Activated B cell treated with CpG ODN at 0.5 μM for 24 hours (primary cell): ENCODE results near the gene AMPD2. TPM values are rescaled to one million over a fixed set of nuclear protein-coding genes. Genes with fewer than 3 reads are reported as not detected.

Experiments
- ATAC-seq: fragments of 200-7000 bp; cut with Tn5 transposase; one replicate; pipeline ENCODE4 v1.10.0; 2021; ENCODE audit warnings: low read depth, mild to moderate bottlenecking, moderate library complexity
- CTCF ChIA-PET: fragments of 350-600 bp; sonication (Branson Sonifier 250); formaldehyde crosslinking; loops from one replicate; lab custom pipeline; 2021; ENCODE audit warnings: antibody characterized with exemption; lab: Charles Lee
- POLR2A ChIA-PET: fragments of 350-600 bp; sonication (Branson Sonifier 250); formaldehyde crosslinking; loops from one replicate; lab custom pipeline; 2021; ENCODE audit warnings: antibody characterized with exemption; lab: Charles Lee
- DNase-seq: peaks from one replicate; pipeline ENCODE4 v3.0.0; 2022
- H3K27ac Mint-ChIP-seq: one replicate; pipeline ENCODE4 v1.8.0; 2020; ENCODE audit warnings: mixed read lengths
- H3K27me3 Mint-ChIP-seq: one replicate; pipeline ENCODE4 v1.8.0; 2021; ENCODE audit warnings: mixed read lengths
- H3K36me3 Mint-ChIP-seq: one replicate; pipeline ENCODE4 v1.8.0; 2021; ENCODE audit warnings: low read depth, mixed read lengths
- H3K4me1 Mint-ChIP-seq: one replicate; pipeline ENCODE4 v1.8.0; 2021; ENCODE audit warnings: mixed read lengths
- H3K4me3 Mint-ChIP-seq: one replicate; pipeline ENCODE4 v1.8.0; 2020; ENCODE audit warnings: mild to moderate bottlenecking, mixed read lengths
- H3K9me3 Mint-ChIP-seq: one replicate; pipeline ENCODE4 v1.8.0; 2020; ENCODE audit warnings: mixed read lengths
- CTCF ChIP-seq: fragments of 200-600 bp; IDR thresholded peaks from one replicate; pipeline ENCODE4 v1.8.0; 2022; ENCODE audit warnings: antibody characterized with exemption, mild to moderate bottlenecking
- intact Hi-C: fragments of 100-400 bp; cut with micrococcal nuclease; formaldehyde crosslinking; loops from one replicate; pipeline ENCODE4 v1.15.1; 2024
- total RNA-seq: library from RNA; stranded (reverse); gene quantifications from 2 replicates; pipeline ENCODE4 v1.2.3, GENCODE V29; 2022

Gene AMPD2
- total RNA-seq, 1 donor from 2014 or later, result 64.9 TPM

GRCh38 chr1:109582021-109582420, 37.6 kb upstream of the AMPD2 start:
- Mint-ChIP-seq H3K27ac (no peak overlapping the region), H3K36me3 (peaks cover 72% of the 10 kb centered on the region), H3K9me3 (no peaks in the 10 kb centered on the region), H3K4me1 (no peaks in the 10 kb centered on the region), H3K4me3 (no peak overlapping the region), H3K27me3 (no peaks in the 10 kb centered on the region)
- no peak for DNase-seq
- no peak for ATAC-seq
- intact Hi-C loops, result no loop called here
- TF ChIP-seq CTCF, result no peak
- POLR2A ChIA-PET, result no interaction called here
- CTCF ChIA-PET, result no interaction called here

GRCh38 chr1:109584766-109585165, 34.9 kb upstream of the AMPD2 start:
- no peak for DNase-seq
- no peak overlapping the region for H3K4me3 Mint-ChIP-seq
- ChIA-PET POLR2A (no interaction called here), CTCF (no interaction called here)
- peaks cover 84% of the 10 kb centered on the region for H3K36me3 Mint-ChIP-seq
- H3K27me3 Mint-ChIP-seq, result no peaks in the 10 kb centered on the region
- no peaks in the 10 kb centered on the region for H3K9me3 Mint-ChIP-seq
- no peak for TF ChIP-seq CTCF
- no peak overlapping the region for H3K27ac Mint-ChIP-seq
- no peak for ATAC-seq
- intact Hi-C loops, result loop anchor here (2.0 kb wide), 2 partner anchors 14 to 16 kb away; no protein-coding TSS in a partner anchor
- H3K4me1 Mint-ChIP-seq, result no peaks in the 10 kb centered on the region

GRCh38 chr1:109586055-109586454, 33.6 kb upstream of the AMPD2 start:
- Mint-ChIP-seq H3K9me3 (no peaks in the 10 kb centered on the region), H3K27me3 (no peaks in the 10 kb centered on the region), H3K27ac (no peak overlapping the region), H3K4me1 (no peaks in the 10 kb centered on the region), H3K36me3 (peaks cover 83% of the 10 kb centered on the region), H3K4me3 (no peak overlapping the region)
- intact Hi-C loops, result no loop called here
- TF ChIP-seq CTCF, result no peak
- ChIA-PET POLR2A (interaction anchor here (0.5 kb wide), 1 partner anchor 101 kb away, joined by 4 read pairs; no protein-coding TSS in a partner anchor), CTCF (no interaction called here)
- ATAC-seq, result no peak
- no peak for DNase-seq

- ATAC-seq, result no peak
- Mint-ChIP-seq H3K27ac (no peak overlapping the region), H3K9me3 (no peaks in the 10 kb centered on the region), H3K36me3 (peaks cover 86% of the 10 kb centered on the region), H3K27me3 (no peaks in the 10 kb centered on the region), H3K4me3 (no peak overlapping the region), H3K4me1 (no peaks in the 10 kb centered on the region)
- intact Hi-C loops, result no loop called here
- CTCF ChIA-PET, result no interaction called here
- POLR2A ChIA-PET, result no interaction called here
- TF ChIP-seq CTCF, result no peak
- DNase-seq, result no peak
Measured at GRCh38 chr1:109589177-109589576, 30.5 kb upstream of the AMPD2 start.

- DNase-seq (no peak), ATAC-seq (no peak)
- H3K4me1 Mint-ChIP-seq, result no peaks in the 10 kb centered on the region
- H3K36me3 Mint-ChIP-seq, result peaks cover 83% of the 10 kb centered on the region
- H3K4me3 Mint-ChIP-seq, result no peak overlapping the region
- no peak overlapping the region for H3K27ac Mint-ChIP-seq
- H3K9me3 Mint-ChIP-seq, result no peaks in the 10 kb centered on the region
- ChIA-PET POLR2A (no interaction called here), CTCF (no interaction called here)
- intact Hi-C loops, result no loop called here
- TF ChIP-seq CTCF, result no peak
- no peaks in the 10 kb centered on the region for H3K27me3 Mint-ChIP-seq
Measured at GRCh38 chr1:109589679-109590078, 30.0 kb upstream of the AMPD2 start.
